Measurements from ENCODE around the gene EPO.
"Not testable (repeated sequence)": the region's sequence is repeated elsewhere in the genome, so short reads cannot be mapped to it uniquely, and the experiment has no call there.

The EPO gene

GRCh38 chr7:100705320-100705752, 14.9 kb upstream of the EPO start:
- peak; percentile 44 for DNase-seq (ENCODE audit: low read depth, low spot score)

- peak; percentile 95 for DNase-seq (ENCODE audit: low read depth, low spot score)
Measured at GRCh38 chr7:100705753-100706671, 14.3 kb upstream of the EPO start, which contains the start of gene POP7. TSS of gene POP7 (plus strand) at chr7:100706121. CDS start at chr7:100706831, 710 bp downstream.

GRCh38 chr7:100706672-100707311, 13.5 kb upstream of the EPO start:
- DNase-seq (ENCODE audit: low read depth, low spot score) = no peak

- no peak for DNase-seq (ENCODE audit: low read depth, low spot score)
Measured at GRCh38 chr7:100708395-100708794, 11.9 kb upstream of the EPO start.

- no peak for DNase-seq (ENCODE audit: low read depth, low spot score)
Measured at GRCh38 chr7:100710452-100710851, 9.8 kb upstream of the EPO start.

GRCh38 chr7:100711369-100711768, 8.9 kb upstream of the EPO start:
- DNase-seq (ENCODE audit: low read depth, low spot score) = no peak

- no peak for DNase-seq (ENCODE audit: low read depth, low spot score)
Measured at GRCh38 chr7:100714725-100715124, 5.5 kb upstream of the EPO start.

GRCh38 chr7:100717073-100717472, 3.2 kb upstream of the EPO start:
- not testable (repeated sequence) for DNase-seq (ENCODE audit: low read depth, low spot score)

GRCh38 chr7:100719523-100720278, 567 bp upstream of the EPO start:
- DNase-seq (ENCODE audit: low read depth, low spot score) = no peak

GRCh38 chr7:100720671-100721504, 620 bp downstream of the EPO start:
- DNase-seq (ENCODE audit: low read depth, low spot score) = no peak

GRCh38 chr7:100721505-100721812, 1.2 kb downstream of the EPO start:
- DNase-seq (ENCODE audit: low read depth, low spot score) = no peak

GRCh38 chr7:100722480-100723212, 2.4 kb downstream of the EPO start:
- DNase-seq (ENCODE audit: low read depth, low spot score) = no peak

- no peak for DNase-seq (ENCODE audit: low read depth, low spot score)
Measured at GRCh38 chr7:100723732-100724275, 3.5 kb downstream of the EPO start.

GRCh38 chr7:100724364-100724763, 4.1 kb downstream of the EPO start:
- not testable (repeated sequence) for DNase-seq (ENCODE audit: low read depth, low spot score)

GRCh38 chr7:100726996-100727761, 6.9 kb downstream of the EPO start:
- no peak for DNase-seq (ENCODE audit: low read depth, low spot score)

GRCh38 chr7:100728196-100728595, 7.9 kb downstream of the EPO start:
- no peak for DNase-seq (ENCODE audit: low read depth, low spot score)

GRCh38 chr7:100730136-100730800, 10.0 kb downstream of the EPO start:
- no peak for DNase-seq (ENCODE audit: low read depth, low spot score)

- DNase-seq (ENCODE audit: low read depth, low spot score) = no peak
Measured at GRCh38 chr7:100731937-100732636, 11.8 kb downstream of the EPO start.
